GM06990 (cell line): Measurements from ENCODE around the gene OPCML.

Source experiments
- DNase-seq: peaks from one replicate; pipeline ENCODE4 v3.0.0-alpha.2; 2011; ENCODE audit not compliant: insufficient read length; ENCODE audit errors: extremely low read depth
- H3K27me3 ChIP-seq: replicated peaks from 2 replicates; pipeline ENCODE4 v1.6.0; 2011; ENCODE audit warnings: low read length; ENCODE audit not compliant: control insufficient read depth, insufficient read depth
- H3K36me3 ChIP-seq: 2 replicates; pipeline ENCODE4 v1.5.1; 2011; ENCODE audit warnings: low read length; ENCODE audit not compliant: control insufficient read depth, insufficient read depth
- H3K4me3 ChIP-seq: replicated peaks from 2 replicates; pipeline ENCODE4 v1.5.1; 2011; ENCODE audit warnings: low read depth, mild to moderate bottlenecking, control low read depth, low read length
- CTCF ChIP-seq: IDR thresholded peaks from 2 replicates; pipeline ENCODE4 v1.5.1; 2011; ENCODE audit warnings: low read length, control low read depth, mild to moderate bottlenecking, inconsistent platforms; ENCODE audit not compliant: insufficient read depth, poor library complexity, severe bottlenecking

The OPCML gene

DNA sequence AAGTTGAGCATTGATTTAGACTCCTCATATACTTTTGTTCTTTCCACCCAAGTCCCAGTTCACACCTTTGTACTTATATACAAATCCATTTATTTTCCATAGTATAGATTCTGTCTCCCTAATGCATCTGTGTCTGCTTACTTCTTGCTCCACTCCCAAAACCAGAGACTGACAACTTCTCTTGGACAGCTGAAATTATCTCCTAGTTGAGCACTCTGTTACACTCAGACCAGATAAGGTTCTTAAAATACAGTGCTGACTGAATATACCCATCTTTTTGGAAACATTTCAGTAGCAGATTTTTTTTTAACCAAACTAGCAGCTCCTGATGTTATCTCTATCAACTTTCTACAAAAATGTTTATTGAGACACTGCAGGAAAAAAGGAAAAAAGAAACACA lies 106.3 kb downstream of the OPCML start:
- H3K27me3 ChIP-seq: peaks cover 1% of the 10 kb centered on the region; the same call in 1 of the 2 replicates
- TF ChIP-seq CTCF: no peak
- no peak for DNase-seq
- no peak overlapping the region for H3K4me3 ChIP-seq
- no peaks in the 10 kb centered on the region for H3K36me3 ChIP-seq

GRCh38 chr11:133425245-133425644 lies 107.1 kb downstream of the OPCML start:
- H3K27me3 ChIP-seq: peaks cover 1% of the 10 kb centered on the region; the same call in 1 of the 2 replicates
- H3K4me3 ChIP-seq: no peak overlapping the region
- DNase-seq: no peak
- no peak for TF ChIP-seq CTCF
- H3K36me3 ChIP-seq: no peaks in the 10 kb centered on the region

DNA sequence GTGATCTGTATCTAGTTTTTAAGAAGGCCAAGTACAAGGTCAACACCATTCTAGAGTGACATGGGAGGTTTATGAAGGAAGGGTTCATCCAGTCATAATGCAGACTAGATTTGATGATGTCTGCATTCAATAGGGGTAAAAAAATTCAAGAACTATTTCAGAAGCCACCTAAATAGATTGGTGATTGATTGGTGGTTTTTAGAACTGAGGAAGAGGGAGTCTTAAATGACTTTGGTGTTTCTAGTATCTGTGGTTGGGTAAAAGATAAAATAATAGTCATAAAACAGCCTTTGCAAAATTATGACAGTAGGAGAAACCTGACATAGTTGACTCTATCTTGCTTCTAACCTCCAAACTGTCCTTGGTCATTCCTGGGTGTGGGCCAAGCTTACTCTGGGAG lies 114.1 kb downstream of the OPCML start:
- H3K36me3 ChIP-seq: no peaks in the 10 kb centered on the region
- no peak for TF ChIP-seq CTCF
- H3K4me3 ChIP-seq: no peak overlapping the region
- DNase-seq: no peak
- H3K27me3 ChIP-seq: peaks cover 1% of the 10 kb centered on the region; the same call in 1 of the 2 replicates

DNA sequence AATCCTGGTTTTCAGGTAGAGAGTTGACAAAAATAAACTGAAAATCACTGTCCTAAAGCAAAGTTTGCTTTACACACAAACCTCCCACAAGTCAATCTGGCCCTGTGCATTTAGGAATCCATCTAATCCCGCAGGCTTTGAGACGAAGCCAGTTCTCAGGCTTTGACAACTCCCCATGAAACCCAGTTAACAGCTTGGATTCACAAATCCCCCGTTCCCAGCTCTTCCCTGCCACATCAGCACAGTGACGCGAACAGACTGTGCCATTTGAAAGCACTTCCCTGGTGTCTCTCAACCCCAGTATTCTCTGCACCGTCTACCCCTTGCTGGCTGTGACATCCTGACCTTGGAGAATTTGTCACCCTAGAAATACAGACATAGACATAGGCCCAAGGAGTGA lies 117.8 kb downstream of the OPCML start:
- H3K36me3 ChIP-seq: no peaks in the 10 kb centered on the region
- TF ChIP-seq CTCF: no peak

DNA sequence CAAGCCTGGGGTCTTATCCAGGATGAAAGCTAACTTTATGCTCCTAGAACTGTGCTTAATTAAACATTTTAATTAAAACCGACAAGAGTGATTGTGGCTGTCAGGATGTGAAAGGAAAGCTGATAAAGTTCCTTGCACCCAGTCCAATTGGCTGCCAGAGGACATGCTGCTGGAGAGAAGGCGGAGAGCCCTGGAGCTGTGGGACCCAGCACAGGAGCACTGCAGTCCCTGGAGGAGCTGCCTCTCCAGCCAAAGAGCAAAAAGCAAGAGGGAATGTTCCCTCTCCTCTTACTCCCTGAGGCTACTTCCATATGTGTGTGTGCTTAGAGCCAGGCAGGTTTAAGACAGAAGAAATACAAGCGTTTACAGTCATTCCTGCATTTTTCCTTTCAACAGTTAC lies 118.6 kb downstream of the OPCML start:
- H3K36me3 ChIP-seq: no peaks in the 10 kb centered on the region
- H3K4me3 ChIP-seq: no peak overlapping the region
- TF ChIP-seq CTCF: no peak
- no peak for DNase-seq
- no peaks in the 10 kb centered on the region; the same call in 1 of the 2 replicates for H3K27me3 ChIP-seq

More for the DNA sequence above, 117.8 kb downstream of the OPCML start:
- Histone ChIP-seq H3K27me3 (no peaks in the 10 kb centered on the region), H3K4me3 (no peak overlapping the region)
- no peak for DNase-seq

DNA sequence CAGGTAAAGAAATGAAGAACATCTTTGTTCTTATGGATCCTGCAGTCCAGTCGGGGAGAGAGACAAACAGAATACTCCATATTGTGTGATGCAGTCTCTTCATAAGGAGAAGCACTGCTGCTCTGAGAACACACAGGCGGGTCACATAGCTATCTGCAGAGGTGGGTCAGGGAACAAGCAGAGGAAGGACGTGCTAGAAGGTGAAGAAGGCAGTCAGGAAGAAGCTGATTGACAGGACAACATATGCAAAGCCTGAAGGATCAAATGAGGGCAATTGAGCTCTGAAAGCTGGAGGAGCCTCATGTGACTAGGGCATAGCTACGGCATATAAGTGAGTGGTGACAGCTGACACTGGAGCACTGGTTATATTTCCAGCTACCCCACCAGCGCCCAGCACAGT lies 122.5 kb downstream of the OPCML start:
- TF ChIP-seq CTCF: no peak
- Histone ChIP-seq H3K36me3 (no peaks in the 10 kb centered on the region), H3K4me3 (no peak overlapping the region), H3K27me3 (no peaks in the 10 kb centered on the region; the same call in 1 of the 2 replicates)
- DNase-seq: no peak
